Large intestine (tissue), 3 donors: ENCODE measurements around the gene PDE4D. TPM values are rescaled to one million over a fixed set of nuclear protein-coding genes. Genes with fewer than 3 reads are reported as not detected.
"Not testable (repeated sequence)": the region's sequence is repeated elsewhere in the genome, so short reads cannot be mapped to it uniquely, and the experiment has no call there.

Experiments used
- DNase-seq, 2 donors: peaks; one replicate each; pipeline versions ENCODE4 v3.0.0 to v3.0.0-alpha.2; 2013
- H3K27ac ChIP-seq: one replicate; pipeline ENCODE4 v1.5.1; 2013; ENCODE audit warnings: low read length
- H3K27me3 ChIP-seq: 2 replicates; pipeline ENCODE4 v1.6.1; 2013; ENCODE audit warnings: low read length; ENCODE audit not compliant: control insufficient read depth, insufficient read depth
- H3K36me3 ChIP-seq: 2 replicates; pipeline ENCODE4 v1.6.1; 2013; ENCODE audit warnings: low read length; ENCODE audit not compliant: control insufficient read depth, insufficient read depth
- H3K4me1 ChIP-seq: one replicate; pipeline ENCODE4 v1.6.1; 2013; ENCODE audit warnings: low read length; ENCODE audit not compliant: control insufficient read depth, insufficient read depth
- H3K4me3 ChIP-seq: one replicate; pipeline ENCODE4 v1.5.1; 2013; ENCODE audit warnings: low read length
- H3K9me3 ChIP-seq: one replicate; pipeline ENCODE4 v1.6.1; 2013; ENCODE audit warnings: mild to moderate bottlenecking, low read depth, low read length, moderate library complexity; ENCODE audit not compliant: control insufficient read depth
- WGBS: methylation state at CpG from one replicate; pipeline ENCODE4 v1.1.5; 2013; ENCODE audit warnings: low lambda C conversion rate; ENCODE audit not compliant: insufficient coverage; 5-methylcytosine and 5-hydroxymethylcytosine counted together
- polyA plus RNA-seq: library from polyadenylated mRNA; unstranded; fragments of 120-200 nt; gene quantifications from one replicate; pipeline ENCODE4 v1.2.1, GENCODE V29; 2013

Gene PDE4D
- polyA plus RNA-seq, 1 donor = 13.5 TPM

DNA sequence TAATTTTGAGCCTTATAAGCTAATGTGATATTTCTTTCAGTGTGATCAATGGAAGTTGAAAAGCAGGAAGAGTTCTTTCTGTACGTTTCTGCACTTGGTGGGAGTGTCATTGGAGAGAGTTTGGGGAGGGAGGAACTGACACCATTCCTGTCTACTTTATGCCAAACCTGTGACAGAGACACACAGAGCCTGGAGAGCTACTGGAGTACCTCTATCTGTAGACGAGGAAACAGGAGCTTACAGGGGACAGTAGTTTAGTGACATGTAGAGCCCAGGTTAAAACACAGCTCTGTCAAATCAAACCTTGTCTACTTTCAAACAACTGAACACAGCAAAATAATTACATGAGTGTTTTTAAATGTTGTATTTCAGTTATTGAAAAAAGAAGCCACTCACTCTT, 103.6 kb downstream of the PDE4D start:
- Histone ChIP-seq H3K4me1 (no peaks in the 10 kb centered on the region), H3K4me3 (no peak overlapping the region), H3K27me3 (no peaks in the 10 kb centered on the region), H3K36me3 (no peaks in the 10 kb centered on the region), H3K27ac (no peak overlapping the region), H3K9me3 (no peaks in the 10 kb centered on the region)
- DNase-seq = no peak
- no CpG with 5 or more reads among the region's 2 CpGs for WGBS

GRCh38 chr5:59789197-59789596, 104.3 kb downstream of the PDE4D start:
- DNase-seq = no peak
- Histone ChIP-seq H3K27me3 (no peaks in the 10 kb centered on the region), H3K36me3 (no peaks in the 10 kb centered on the region), H3K27ac (no peak overlapping the region), H3K4me1 (no peaks in the 10 kb centered on the region), H3K4me3 (no peak overlapping the region), H3K9me3 (no peaks in the 10 kb centered on the region)
- WGBS = no CpG with 5 or more reads among the region's 2 CpGs

DNA sequence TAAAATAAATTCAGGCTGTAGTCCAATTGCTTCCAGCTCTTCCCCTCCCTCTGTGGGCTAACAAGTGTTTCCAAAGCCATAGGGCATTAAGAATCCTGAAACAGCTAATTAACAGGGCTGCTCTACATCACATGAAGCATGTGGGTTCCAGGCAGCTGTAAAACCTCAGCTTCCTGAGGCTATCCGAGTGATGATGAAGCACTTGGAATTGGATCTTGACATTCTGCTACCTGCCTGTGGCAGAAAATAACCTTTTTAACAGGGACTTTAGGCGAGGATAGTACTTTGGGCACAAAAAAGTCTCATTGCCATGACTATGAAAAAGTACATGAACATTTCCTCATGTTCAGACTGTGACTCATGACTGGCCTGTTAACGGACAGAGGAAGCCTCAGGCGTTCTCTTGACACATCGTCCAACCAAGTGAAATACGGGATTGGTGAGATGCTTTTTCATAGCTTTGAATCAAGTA, 107.2 kb downstream of the PDE4D start:
- no peaks in the 10 kb centered on the region for H3K27me3 ChIP-seq
- H3K36me3 ChIP-seq = no peaks in the 10 kb centered on the region
- H3K27ac ChIP-seq = no peak overlapping the region
- no peaks in the 10 kb centered on the region for H3K9me3 ChIP-seq
- WGBS = 93% methylated on average over 3 of the region's 6 CpGs
- H3K4me1 ChIP-seq = no peaks in the 10 kb centered on the region
- H3K4me3 ChIP-seq = no peak overlapping the region
- DNase-seq = no peak

GRCh38 chr5:59785676-59786333, 107.7 kb downstream of the PDE4D start:
- WGBS = 95% methylated on average over 4 of the region's 5 CpGs
- no peak overlapping the region for H3K27ac ChIP-seq

GRCh38 chr5:59784708-59785107, 108.8 kb downstream of the PDE4D start:
- H3K4me1 ChIP-seq, H3K36me3 ChIP-seq, H3K27ac ChIP-seq, DNase-seq, H3K4me3 ChIP-seq, H3K27me3 ChIP-seq, H3K9me3 ChIP-seq: not testable (repeated sequence)
- WGBS = no CpG with 5 or more reads among the region's 1 CpG

More at GRCh38 chr5:59785676-59786333, 107.7 kb downstream of the PDE4D start:
- Histone ChIP-seq H3K4me1 (no peaks in the 10 kb centered on the region), H3K9me3 (no peaks in the 10 kb centered on the region), H3K36me3 (no peaks in the 10 kb centered on the region), H3K27me3 (no peaks in the 10 kb centered on the region), H3K4me3 (no peak overlapping the region)
- no peak for DNase-seq

DNA sequence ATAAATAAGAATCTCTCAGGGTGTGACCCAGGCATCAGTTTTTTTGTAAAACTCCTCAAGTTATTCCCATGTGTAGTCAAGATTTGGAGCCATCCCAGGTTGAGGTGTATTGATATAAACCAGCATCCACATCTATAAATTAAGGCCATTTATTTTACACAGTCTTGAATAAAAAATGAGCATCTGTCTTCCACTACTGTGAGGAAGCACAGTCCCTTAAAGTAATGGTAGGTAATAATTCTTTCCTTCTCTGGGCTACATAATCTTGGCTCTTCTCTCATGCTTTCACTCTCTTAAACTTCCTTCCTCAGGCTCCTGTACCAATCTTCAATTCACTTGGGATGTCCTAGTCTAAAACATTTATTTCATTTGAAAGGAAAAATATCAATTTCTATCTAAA, 110.3 kb downstream of the PDE4D start:
- H3K4me3 ChIP-seq = no peak overlapping the region
- no peaks in the 10 kb centered on the region for H3K4me1 ChIP-seq
- no peak for DNase-seq
- no peaks in the 10 kb centered on the region for H3K27me3 ChIP-seq
- no peak overlapping the region for H3K27ac ChIP-seq
- no peaks in the 10 kb centered on the region for H3K9me3 ChIP-seq
- H3K36me3 ChIP-seq = no peaks in the 10 kb centered on the region

- Histone ChIP-seq H3K27me3 (no peaks in the 10 kb centered on the region), H3K4me3 (no peak overlapping the region), H3K36me3 (no peaks in the 10 kb centered on the region), H3K4me1 (no peaks in the 10 kb centered on the region), H3K27ac (no peak overlapping the region), H3K9me3 (no peaks in the 10 kb centered on the region)
- no peak for DNase-seq
- no CpG with 5 or more reads among the region's 1 CpG for WGBS
Observed at GRCh38 chr5:59782856-59783255, 110.7 kb downstream of the PDE4D start.

DNA sequence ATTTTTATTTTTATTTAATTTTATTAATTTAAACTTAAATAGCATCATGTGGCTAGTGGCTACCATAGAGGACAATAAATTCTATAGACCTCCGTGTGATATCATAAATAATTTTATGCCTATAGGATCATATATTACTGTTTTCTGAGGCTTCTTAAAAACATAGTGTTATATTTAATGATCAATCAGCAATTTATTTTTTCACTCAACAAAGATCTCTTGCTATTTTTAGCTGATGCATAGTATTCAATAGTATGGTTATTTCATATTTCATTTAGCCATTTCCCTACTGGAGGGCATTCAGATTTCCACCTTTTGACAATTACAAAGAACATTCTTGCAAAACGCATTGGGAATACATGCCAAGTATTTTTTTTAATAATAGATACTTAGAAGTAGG, 114.1 kb downstream of the PDE4D start:
- Histone ChIP-seq H3K27ac (no peak overlapping the region), H3K36me3 (no peaks in the 10 kb centered on the region), H3K4me1 (no peaks in the 10 kb centered on the region), H3K27me3 (no peaks in the 10 kb centered on the region), H3K9me3 (no peaks in the 10 kb centered on the region), H3K4me3 (no peak overlapping the region)
- DNase-seq = no peak
- WGBS = no CpG with 5 or more reads among the region's 2 CpGs

DNA sequence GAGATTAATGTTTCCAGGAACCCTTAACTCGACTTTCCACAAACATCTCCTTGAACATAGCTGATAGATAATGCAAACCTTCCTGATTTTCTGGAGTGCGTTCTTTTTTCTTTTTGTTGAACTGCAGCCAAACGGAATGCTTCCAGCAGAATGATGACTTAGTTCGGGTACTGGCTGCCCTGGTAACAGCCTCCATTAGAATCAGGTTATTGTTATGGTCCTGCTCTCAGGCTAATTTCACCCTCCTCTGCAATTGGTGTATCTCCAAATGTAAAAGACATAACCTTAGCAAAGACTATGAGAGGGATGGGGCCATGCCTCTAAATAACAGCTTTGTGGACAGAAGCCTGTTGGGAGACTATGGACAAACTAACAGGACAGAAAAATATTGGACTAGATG, 116.5 kb downstream of the PDE4D start:
- no peak overlapping the region for H3K27ac ChIP-seq
- no CpG with 5 or more reads among the region's 4 CpGs for WGBS

DNA sequence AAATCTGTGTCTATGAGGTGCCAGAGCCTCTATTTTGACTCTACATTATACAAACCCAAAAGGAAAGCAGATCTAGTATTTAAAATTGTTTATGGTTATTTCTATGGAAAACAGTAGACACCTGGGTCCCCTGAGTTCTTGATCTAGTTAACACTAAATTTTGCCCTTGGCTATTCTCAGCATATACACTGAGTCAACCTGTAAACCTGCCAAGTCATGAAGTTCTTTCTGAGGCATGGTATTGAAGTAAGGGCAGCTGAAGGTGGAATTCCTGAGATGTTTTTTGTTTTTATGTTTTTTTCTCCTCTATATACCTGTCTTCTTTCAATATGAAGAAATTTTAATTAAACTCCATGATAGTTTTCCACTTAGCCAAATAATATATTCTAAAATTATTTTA, 120.2 kb downstream of the PDE4D start:
- Histone ChIP-seq H3K27ac (no peak overlapping the region), H3K9me3 (no peaks in the 10 kb centered on the region), H3K27me3 (no peaks in the 10 kb centered on the region), H3K4me3 (no peak overlapping the region), H3K4me1 (no peaks in the 10 kb centered on the region), H3K36me3 (no peaks in the 10 kb centered on the region)
- DNase-seq = no peak

More for the DNA sequence above, 116.5 kb downstream of the PDE4D start:
- Histone ChIP-seq H3K9me3 (no peaks in the 10 kb centered on the region), H3K4me3 (no peak overlapping the region), H3K4me1 (no peaks in the 10 kb centered on the region), H3K27me3 (no peaks in the 10 kb centered on the region), H3K36me3 (no peaks in the 10 kb centered on the region)
- no peak for DNase-seq

GRCh38 chr5:59772757-59773156, 120.8 kb downstream of the PDE4D start:
- Histone ChIP-seq H3K4me1 (no peaks in the 10 kb centered on the region), H3K9me3 (no peaks in the 10 kb centered on the region), H3K27ac (no peak overlapping the region), H3K27me3 (no peaks in the 10 kb centered on the region), H3K36me3 (no peaks in the 10 kb centered on the region), H3K4me3 (no peak overlapping the region)
- no peak for DNase-seq
- WGBS = 90% methylated on average over 2 of the region's 2 CpGs
